Prostate gland (tissue), 2 donors: ENCODE results near the gene COL4A2.

ENCODE experiments used
- CTCF ChIP-seq, 4 experiments: fragments of 200-600 bp in 2 of 4; fragments of 450-650 bp in 2 of 4; sonication (generic) in 2 of 4; IDR thresholded peaks; 1 replicate in 3 of 4; 2 replicates in 1 of 4; pipeline ENCODE4 v1.5.1; 2016 to 2019; ENCODE audit warnings: antibody characterized with exemption in 4 of 4, mild to moderate bottlenecking in 2 of 4, moderate library complexity in 2 of 4
- POLR2A ChIP-seq: fragments of 450-650 bp; IDR thresholded peaks from one replicate; pipeline ENCODE4 v1.6.1; 2016; ENCODE audit warnings: antibody characterized with exemption, mild to moderate bottlenecking
- POLR2AphosphoS5 ChIP-seq: sonication (generic); formaldehyde crosslinking; IDR thresholded peaks from one replicate; pipeline ENCODE4 v1.6.1; 2017; ENCODE audit warnings: antibody characterized with exemption

- TF ChIP-seq CTCF (IDR thresholded peaks at IDR 0.05) (no peak), POLR2AphosphoS5 (no peak), POLR2A (no peak)
Measured at GRCh38 chr13:110282316-110282841, 24.7 kb upstream of the COL4A2 start.
